DOHH2 (cell line): ENCODE results near the gene UBE2R2.

Source experiments
- CTCF ChIP-seq: fragments of 200-600 bp; sonication (generic); IDR thresholded peaks from one replicate; pipeline ENCODE4 v1.5.1; 2014; ENCODE audit warnings: antibody characterized with exemption, mild to moderate bottlenecking, low read depth, low read length; ENCODE audit not compliant: poor library complexity, severe bottlenecking
- EZH2phosphoT487 ChIP-seq: fragments of 200-600 bp; sonication (generic); IDR thresholded peaks from 2 replicates; pipeline ENCODE4 v1.6.1; 2017; ENCODE audit warnings: borderline replicate concordance, mild to moderate bottlenecking, antibody characterized with exemption, low read length, moderate library complexity, mixed read lengths

- no peak for TF ChIP-seq CTCF
- no peak for TF ChIP-seq EZH2phosphoT487
Observed at GRCh38 chr9:33964086-33964768, 147.3 kb downstream of the UBE2R2 start.
